ENCODE results near the gene SLC6A1. TPM values are rescaled to one million over a fixed set of nuclear protein-coding genes. Genes with fewer than 3 reads are reported as not detected.

SLC6A1 gene
- total RNA-seq, 1 donor from 2014 or later: not detected

- no peak for DNase-seq (ENCODE audit: low read depth)
- Histone ChIP-seq H3K4me3 (ENCODE audit: low read depth, low read length) (no peak overlapping the region), H3K36me3 (ENCODE audit: control insufficient read depth, insufficient read depth, low read length) (no peaks in the 10 kb centered on the region), H3K27me3 (ENCODE audit: control insufficient read depth, insufficient read depth, low read length) (no peaks in the 10 kb centered on the region)
- TF ChIP-seq, protein P1, sequence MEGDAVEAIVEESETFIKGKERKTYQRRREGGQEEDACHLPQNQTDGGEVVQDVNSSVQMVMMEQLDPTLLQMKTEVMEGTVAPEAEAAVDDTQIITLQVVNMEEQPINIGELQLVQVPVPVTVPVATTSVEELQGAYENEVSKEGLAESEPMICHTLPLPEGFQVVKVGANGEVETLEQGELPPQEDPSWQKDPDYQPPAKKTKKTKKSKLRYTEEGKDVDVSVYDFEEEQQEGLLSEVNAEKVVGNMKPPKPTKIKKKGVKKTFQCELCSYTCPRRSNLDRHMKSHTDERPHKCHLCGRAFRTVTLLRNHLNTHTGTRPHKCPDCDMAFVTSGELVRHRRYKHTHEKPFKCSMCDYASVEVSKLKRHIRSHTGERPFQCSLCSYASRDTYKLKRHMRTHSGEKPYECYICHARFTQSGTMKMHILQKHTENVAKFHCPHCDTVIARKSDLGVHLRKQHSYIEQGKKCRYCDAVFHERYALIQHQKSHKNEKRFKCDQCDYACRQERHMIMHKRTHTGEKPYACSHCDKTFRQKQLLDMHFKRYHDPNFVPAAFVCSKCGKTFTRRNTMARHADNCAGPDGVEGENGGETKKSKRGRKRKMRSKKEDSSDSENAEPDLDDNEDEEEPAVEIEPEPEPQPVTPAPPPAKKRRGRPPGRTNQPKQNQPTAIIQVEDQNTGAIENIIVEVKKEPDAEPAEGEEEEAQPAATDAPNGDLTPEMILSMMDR (IDR thresholded peaks at IDR 0.05; ENCODE audit: insufficient read depth, low read length, poor library complexity, severe bottlenecking): no peak
Observed at GRCh38 chr3:11037241-11037873, 44.8 kb downstream of the SLC6A1 start.

- DNase-seq (ENCODE audit: low read depth): no peak
- Histone ChIP-seq H3K36me3 (ENCODE audit: control insufficient read depth, insufficient read depth, low read length) (no peaks in the 10 kb centered on the region), H3K4me3 (ENCODE audit: low read depth, low read length) (no peak overlapping the region), H3K27me3 (ENCODE audit: control insufficient read depth, insufficient read depth, low read length) (no peaks in the 10 kb centered on the region)
- TF ChIP-seq, protein P1 (IDR thresholded peaks at IDR 0.05; ENCODE audit: insufficient read depth, low read length, poor library complexity, severe bottlenecking): no peak
Observed at GRCh38 chr3:11037976-11038375, 45.4 kb downstream of the SLC6A1 start.

DNA sequence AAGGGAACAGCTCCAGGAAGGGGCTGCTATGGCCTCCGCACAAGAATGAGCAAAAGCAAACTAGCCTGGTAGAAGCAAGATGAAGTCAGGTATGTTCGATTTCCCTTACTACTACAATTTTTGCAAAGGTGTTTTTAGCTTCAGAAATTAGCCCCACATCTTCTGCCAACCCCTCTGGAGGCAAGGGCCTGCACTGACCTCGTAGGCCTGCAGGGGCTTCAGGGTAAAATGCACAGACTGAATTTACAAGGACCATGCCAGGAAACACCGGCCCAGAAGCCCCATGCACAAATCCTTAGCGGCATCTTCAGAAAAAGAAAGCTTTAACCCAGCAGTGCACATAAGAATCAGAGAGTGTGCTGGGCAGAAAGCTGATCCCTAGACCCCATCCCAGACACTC lies 53.0 kb downstream of the SLC6A1 start:
- no peak for DNase-seq (ENCODE audit: low read depth)
- Histone ChIP-seq H3K27me3 (ENCODE audit: control insufficient read depth, insufficient read depth, low read length) (peaks cover 10% of the 10 kb centered on the region), H3K4me3 (ENCODE audit: low read depth, low read length) (no peak overlapping the region), H3K36me3 (ENCODE audit: control insufficient read depth, insufficient read depth, low read length) (no peaks in the 10 kb centered on the region)
- TF ChIP-seq, protein P1 (IDR thresholded peaks at IDR 0.05; ENCODE audit: insufficient read depth, low read length, poor library complexity, severe bottlenecking): no peak

DNA sequence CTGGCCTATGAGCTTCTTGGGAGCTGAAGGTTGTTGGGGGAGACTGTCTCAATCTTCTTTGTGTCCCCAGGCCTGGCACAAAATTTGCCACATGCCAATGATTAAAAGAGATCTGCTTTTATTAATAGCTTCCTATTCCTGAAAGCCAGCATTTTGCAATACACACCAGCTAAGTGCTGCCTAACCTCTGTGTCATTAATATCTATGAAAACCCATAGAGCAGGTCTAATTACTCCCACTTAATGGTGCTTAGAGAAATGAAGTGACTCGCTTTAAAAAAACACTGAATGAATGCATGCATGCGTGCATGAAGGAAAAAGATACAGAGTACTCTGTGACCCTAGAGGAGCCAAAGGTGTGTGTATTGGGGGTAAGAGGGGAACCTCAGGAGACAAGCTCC lies 55.0 kb downstream of the SLC6A1 start:
- H3K36me3 ChIP-seq (ENCODE audit: control insufficient read depth, insufficient read depth, low read length): no peaks in the 10 kb centered on the region
- TF ChIP-seq, protein P1 (IDR thresholded peaks at IDR 0.05; ENCODE audit: insufficient read depth, low read length, poor library complexity, severe bottlenecking): no peak
- no peak overlapping the region for H3K4me3 ChIP-seq (ENCODE audit: low read depth, low read length)
- DNase-seq (ENCODE audit: low read depth): no peak
- peaks cover 19% of the 10 kb centered on the region for H3K27me3 ChIP-seq (ENCODE audit: control insufficient read depth, insufficient read depth, low read length)

- no peak for DNase-seq (ENCODE audit: low read depth)
- TF ChIP-seq, protein P1 (IDR thresholded peaks at IDR 0.05; ENCODE audit: insufficient read depth, low read length, poor library complexity, severe bottlenecking): no peak
- peaks cover 20% of the 10 kb centered on the region for H3K27me3 ChIP-seq (ENCODE audit: control insufficient read depth, insufficient read depth, low read length)
- H3K36me3 ChIP-seq (ENCODE audit: control insufficient read depth, insufficient read depth, low read length): no peaks in the 10 kb centered on the region
- H3K4me3 ChIP-seq (ENCODE audit: low read depth, low read length): no peak overlapping the region
Observed at GRCh38 chr3:11050666-11051323, 58.2 kb downstream of the SLC6A1 start.
